Esophagus muscularis mucosa (tissue), 4 donors: ENCODE data around the gene CCDC167.

Experiments used
- EP300 ChIP-seq: sonication (generic); formaldehyde crosslinking; IDR thresholded peaks from one replicate; pipeline ENCODE4 v1.6.1; 2017; ENCODE audit warnings: antibody characterized with exemption
- POLR2A ChIP-seq: fragments of 450-650 bp; IDR thresholded peaks from one replicate; pipeline ENCODE4 v1.6.1; 2017; ENCODE audit warnings: antibody characterized with exemption, moderate library complexity, mild to moderate bottlenecking, low read depth
- TF ChIP-seq, protein P1 (sequence below), 3 experiments: fragments of 200-600 bp in 2 of 3; fragments of 450-650 bp in 1 of 3; sonication (generic) in 2 of 3; IDR thresholded peaks; one replicate each; pipeline ENCODE4 v1.5.1; 2017 to 2019; ENCODE audit warnings: antibody characterized with exemption in 3 of 3, mild to moderate bottlenecking in 2 of 3, moderate library complexity in 1 of 3

DNA sequence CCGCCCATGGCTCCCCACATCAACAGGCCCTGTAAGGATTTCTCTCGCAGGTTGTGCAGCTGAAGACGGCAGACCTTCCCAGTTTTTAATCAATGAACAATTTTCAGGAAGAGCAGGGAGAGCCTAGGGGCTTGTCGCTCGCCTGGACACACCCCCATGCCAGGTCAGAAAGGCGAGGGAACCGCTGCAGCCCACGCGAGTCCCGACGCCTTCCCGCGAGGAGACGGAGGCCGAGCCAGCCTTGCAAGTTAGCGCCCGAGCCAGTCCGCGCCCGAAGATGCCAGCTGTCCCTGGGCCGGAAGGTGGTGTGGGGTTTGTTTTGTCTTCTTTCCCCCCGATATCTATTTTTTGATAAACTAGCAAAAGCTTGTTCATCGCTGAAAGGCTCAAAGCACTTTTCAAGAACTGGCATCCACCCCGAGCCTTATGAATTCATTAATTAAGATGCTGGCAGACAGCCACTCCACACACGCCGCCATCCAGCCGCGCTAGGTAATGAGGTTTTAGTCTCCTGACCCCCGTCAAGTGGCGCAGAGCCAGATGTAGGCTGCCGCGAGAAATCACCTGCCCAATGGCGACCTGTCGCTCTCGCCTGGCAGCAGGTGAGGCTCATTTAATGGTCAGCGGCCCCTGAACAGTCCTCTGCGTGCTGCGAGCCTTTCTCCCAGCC is 6.6 kb downstream of the CCDC167 start:
- TF ChIP-seq, protein P1, sequence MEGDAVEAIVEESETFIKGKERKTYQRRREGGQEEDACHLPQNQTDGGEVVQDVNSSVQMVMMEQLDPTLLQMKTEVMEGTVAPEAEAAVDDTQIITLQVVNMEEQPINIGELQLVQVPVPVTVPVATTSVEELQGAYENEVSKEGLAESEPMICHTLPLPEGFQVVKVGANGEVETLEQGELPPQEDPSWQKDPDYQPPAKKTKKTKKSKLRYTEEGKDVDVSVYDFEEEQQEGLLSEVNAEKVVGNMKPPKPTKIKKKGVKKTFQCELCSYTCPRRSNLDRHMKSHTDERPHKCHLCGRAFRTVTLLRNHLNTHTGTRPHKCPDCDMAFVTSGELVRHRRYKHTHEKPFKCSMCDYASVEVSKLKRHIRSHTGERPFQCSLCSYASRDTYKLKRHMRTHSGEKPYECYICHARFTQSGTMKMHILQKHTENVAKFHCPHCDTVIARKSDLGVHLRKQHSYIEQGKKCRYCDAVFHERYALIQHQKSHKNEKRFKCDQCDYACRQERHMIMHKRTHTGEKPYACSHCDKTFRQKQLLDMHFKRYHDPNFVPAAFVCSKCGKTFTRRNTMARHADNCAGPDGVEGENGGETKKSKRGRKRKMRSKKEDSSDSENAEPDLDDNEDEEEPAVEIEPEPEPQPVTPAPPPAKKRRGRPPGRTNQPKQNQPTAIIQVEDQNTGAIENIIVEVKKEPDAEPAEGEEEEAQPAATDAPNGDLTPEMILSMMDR (IDR thresholded peaks at IDR 0.05), result no peak
- TF ChIP-seq EP300, result no peak
- TF ChIP-seq POLR2A, result no peak
